ENCODE data around the gene MYRIP. TPM values are rescaled to one million over a fixed set of nuclear protein-coding genes. Genes with fewer than 3 reads are reported as not detected.

MYRIP gene
- total and polyA plus RNA-seq, 2 of the 4 experiments (the other 2 are of a cell fraction), result not detected

GRCh38 chr3:39779511-39780230 is 29.7 kb upstream of the MYRIP start:
- Histone ChIP-seq H2BK20ac (ENCODE audit: low read depth, low read length) (no peak overlapping the region), H3K9me1 (ENCODE audit: insufficient read depth, low read length) (no peaks in the 10 kb centered on the region), H4K8ac (ENCODE audit: low read depth in 2 of 2, low read length in 2 of 2) (no peak overlapping the region), H3K4me2 (ENCODE audit: low read depth, low read length) (no peak overlapping the region), H4K20me1 (ENCODE audit: insufficient read depth, low read length) (no peaks in the 10 kb centered on the region), H3K14ac (replicated peaks; ENCODE audit: low read depth, low read length) (no peak overlapping the region), H2AFZ (replicated peaks; ENCODE audit: low read length, poor library complexity) (no peak overlapping the region), H3K27me3 (ENCODE audit: control insufficient read depth, insufficient read depth, low read length) (no peaks in the 10 kb centered on the region), H3K23ac (ENCODE audit: low read depth, low read length) (no peak overlapping the region), H4K5ac (ENCODE audit: low read depth, low read length) (no peak overlapping the region), H3K79me1 (ENCODE audit: low read depth in 1 of 2, low read length in 2 of 2) (no peaks in the 10 kb centered on the region), H2AK5ac (ENCODE audit: low read depth, low read length) (no peak overlapping the region), H2BK5ac (ENCODE audit: low read depth, low read length, poor library complexity, severe bottlenecking) (no peak overlapping the region), H2AK9ac (replicated peaks; ENCODE audit: low read depth, low read length, poor library complexity) (no peak overlapping the region), H3K18ac (ENCODE audit: low read depth, low read length) (no peak overlapping the region), H3K9ac (ENCODE audit: low read depth, low read length) (no peak overlapping the region), H3K56ac (ENCODE audit: extremely low read depth, insufficient read depth, low read length) (no peak overlapping the region), H2BK15ac (ENCODE audit: low read depth, low read length) (no peak overlapping the region), H3K4ac (ENCODE audit: low read depth, low read length) (no peak overlapping the region), H3K9me3 (ENCODE audit: control insufficient read depth, insufficient read depth, low read length) (peaks cover 9% of the 10 kb centered on the region), H3K36me3 (ENCODE audit: control insufficient read depth, insufficient read depth, low read length) (no peaks in the 10 kb centered on the region), H3K4me3 (ENCODE audit: insufficient read depth, low read depth, low read length) (no peak overlapping the region), H3K4me1 (ENCODE audit: control insufficient read depth, insufficient read depth, low read length) (no peaks in the 10 kb centered on the region), H4K91ac (ENCODE audit: insufficient read depth, low read depth, low read length) (no peak overlapping the region), H3K27ac (ENCODE audit: insufficient read depth, low read length) (no peak overlapping the region), H2BK120ac (ENCODE audit: low read depth, low read length) (no peak overlapping the region)
- no peak for TF ChIP-seq USF2 (IDR thresholded peaks at IDR 0.05; ENCODE audit: low read depth, low read length)
- TF ChIP-seq RAD21 (IDR thresholded peaks at IDR 0.05; ENCODE audit: low read length), result no peak
- TF ChIP-seq MAFK (IDR thresholded peaks at IDR 0.05; ENCODE audit: low read depth, low read length), result no peak
- no peak for TF ChIP-seq SMC3 (IDR thresholded peaks at IDR 0.05; ENCODE audit: low read depth, low read length)
- TF ChIP-seq CTCF (conservative IDR thresholded peaks at IDR 0.05; ENCODE audit: low read depth, low read length), result no peak
- TF ChIP-seq BHLHE40 (IDR thresholded peaks at IDR 0.05; ENCODE audit: low read depth, low read length), result no peak
- TF ChIP-seq RCOR1 (IDR thresholded peaks at IDR 0.05; ENCODE audit: insufficient replicate concordance, low read length), result no peak
- TF ChIP-seq ELK1 (IDR thresholded peaks at IDR 0.05; ENCODE audit: borderline replicate concordance, low read depth, low read length), result no peak
- no peak for TF ChIP-seq CEBPB (IDR thresholded peaks at IDR 0.05; ENCODE audit: low read depth, low read length)
- dilution Hi-C loops (cut with HindIII; ENCODE audit: low sequenced_read_pairs, unreplicated experiment), result no loop called here
- BruUV-seq (replicated peaks), result no TSS peak
- ATAC-seq (ENCODE audit: low read depth) (no peak), DNase-seq (no peak)
- intact Hi-C loops (cut with micrococcal nuclease), result no loop called here
- CTCF ChIA-PET, result no interaction called here
- 77% methylated on average over 5 of the region's 40 CpGs; no CpG with 5 or more reads in 1 of the 2 experiments for WGBS, 2 experiments (ENCODE audit: extremely low coverage in 2 of 2, insufficient read length in 1 of 2)
- POLR2A ChIA-PET (ENCODE audit: unreplicated experiment), result no interaction called here
- in situ Hi-C loops (cut with MboI; ENCODE audit: low sequenced_read_pairs), result no loop called here
